Colon (tissue), 2 donors: ENCODE data around the gene ANKRD34C.
"Not testable (repeated sequence)": the region's sequence is repeated elsewhere in the genome, so short reads cannot be mapped to it uniquely, and the experiment has no call there.

Source experiments
- FAIRE-seq: peaks from 2 replicates; lab custom pipeline; 2012; peaks lifted over from hg19 to GRCh38; lab: Jason Lieb, UNC
- donor health status: control.
- donor health status: control.

ANKRD34C gene

GRCh38 chr15:79310985-79311900, 28.7 kb downstream of the ANKRD34C start, which contains the start of gene TMED3:
TSS of gene TMED3 (plus strand) at chr15:79311112. CDS start at chr15:79311250, 138 bp downstream.
- FAIRE-seq, result no peak

GRCh38 chr15:79311901-79312553, 29.5 kb downstream of the ANKRD34C start:
- FAIRE-seq, result no peak

- no peak for FAIRE-seq
These were observed 31.7 kb downstream of the ANKRD34C start for GRCh38 chr15:79314186-79314585.

GRCh38 chr15:79314811-79315210, 32.3 kb downstream of the ANKRD34C start:
- FAIRE-seq, result no peak

GRCh38 chr15:79315623-79316328, 33.3 kb downstream of the ANKRD34C start:
- no peak for FAIRE-seq

- FAIRE-seq, result no peak
These were observed 34.3 kb downstream of the ANKRD34C start for GRCh38 chr15:79316864-79317263.

GRCh38 chr15:79319973-79320372, 37.5 kb downstream of the ANKRD34C start:
- FAIRE-seq, result not testable (repeated sequence)

- no peak for FAIRE-seq
These were observed 39.4 kb downstream of the ANKRD34C start for GRCh38 chr15:79321876-79322275.

GRCh38 chr15:79322306-79322705, 39.8 kb downstream of the ANKRD34C start:
- no peak for FAIRE-seq

GRCh38 chr15:79322945-79323344, 40.4 kb downstream of the ANKRD34C start:
- FAIRE-seq, result no peak

- FAIRE-seq, result no peak
These were observed 46.7 kb downstream of the ANKRD34C start for GRCh38 chr15:79329171-79329611.
